Stomach smooth muscle (tissue), 2 donors: Measurements from ENCODE around the gene PTPN6.

Experiments used
- H3K27ac ChIP-seq: one replicate; pipeline ENCODE4 v1.7.0; 2013; ENCODE audit warnings: mild to moderate bottlenecking, low read length, inconsistent platforms
- H3K27me3 ChIP-seq, 2 donors: one replicate each; pipeline ENCODE4 v1.7.0; 2013; ENCODE audit warnings: low read length in 2 of 2; ENCODE audit not compliant: insufficient read depth in 2 of 2, control insufficient read depth in 1 of 2
- H3K36me3 ChIP-seq, 2 donors: one replicate each; pipeline ENCODE4 v1.7.0; 2013; ENCODE audit warnings: low read length in 2 of 2; ENCODE audit not compliant: control insufficient read depth in 2 of 2, insufficient read depth in 2 of 2
- H3K4me1 ChIP-seq: one replicate; pipeline ENCODE4 v1.7.0; 2013; ENCODE audit warnings: low read length; ENCODE audit not compliant: control insufficient read depth, insufficient read depth
- H3K4me3 ChIP-seq, 2 donors: one replicate each; pipeline ENCODE4 v1.7.0; 2013; ENCODE audit warnings: low read length in 2 of 2
- H3K9ac ChIP-seq, 2 donors: one replicate each; pipeline ENCODE4 v1.7.0; 2013; ENCODE audit warnings: low read length in 2 of 2, mild to moderate bottlenecking in 1 of 2
- H3K9me3 ChIP-seq, 2 donors: one replicate each; pipeline ENCODE4 v1.7.0; 2013; ENCODE audit warnings: low read length in 2 of 2; ENCODE audit not compliant: control insufficient read depth in 2 of 2
- donor health status: healthy.
- donor health status: Pancreatic carcinoma.

The PTPN6 gene

DNA sequence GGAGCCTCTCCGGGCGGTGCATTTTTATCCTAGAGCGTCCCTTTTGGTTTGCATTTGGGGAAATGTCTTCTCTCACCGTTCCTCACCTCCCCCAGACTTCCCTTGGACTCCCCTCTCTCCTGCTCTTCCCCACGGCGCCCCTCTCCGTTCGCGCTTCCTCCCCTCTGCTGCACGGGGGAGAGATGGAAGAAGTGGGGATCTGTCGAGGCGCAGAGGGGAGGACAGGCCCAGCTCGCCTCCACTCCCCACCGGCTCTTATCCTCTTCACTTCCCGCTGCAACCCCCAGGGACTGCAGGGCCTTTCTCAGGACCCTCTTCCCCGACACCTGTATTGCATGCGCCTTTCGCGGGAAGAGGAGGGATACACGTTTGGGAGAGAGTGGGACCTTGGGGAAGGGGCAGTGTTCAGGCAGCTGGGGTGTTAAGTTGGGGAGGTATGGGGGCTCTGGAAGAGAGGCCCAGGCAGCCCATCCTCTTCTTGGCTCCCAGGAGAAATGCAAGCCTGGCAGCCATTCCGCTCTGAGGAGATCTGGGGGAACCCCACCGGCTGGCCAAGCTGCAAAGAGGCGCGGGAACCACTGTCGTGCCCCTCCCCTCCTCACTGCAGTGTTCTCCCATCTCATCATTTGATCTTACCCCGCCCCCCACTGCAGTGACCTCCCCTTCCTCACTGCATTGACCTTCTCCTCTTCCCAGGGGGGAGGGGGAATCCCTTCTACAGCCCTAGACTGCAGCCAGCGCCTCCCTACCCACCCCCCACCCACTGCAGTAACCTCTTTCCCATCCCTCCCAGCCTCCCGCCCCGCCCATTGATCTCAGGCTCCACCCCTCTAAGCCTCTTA, 36.0 kb upstream of the PTPN6 start:
- Histone ChIP-seq H3K9ac (peak overlapping the region; percentile 74 to 91), H3K36me3 (peaks cover 14 to 24% of the 10 kb centered on the region in 2 donors), H3K27ac (peak overlapping the region; percentile 92), H3K27me3 (no peaks in the 10 kb centered on the region), H3K4me3 (peak overlapping the region; percentile 82 to 83), H3K9me3 (no peaks in the 10 kb centered on the region), H3K4me1 (peaks cover 24% of the 10 kb centered on the region)

DNA sequence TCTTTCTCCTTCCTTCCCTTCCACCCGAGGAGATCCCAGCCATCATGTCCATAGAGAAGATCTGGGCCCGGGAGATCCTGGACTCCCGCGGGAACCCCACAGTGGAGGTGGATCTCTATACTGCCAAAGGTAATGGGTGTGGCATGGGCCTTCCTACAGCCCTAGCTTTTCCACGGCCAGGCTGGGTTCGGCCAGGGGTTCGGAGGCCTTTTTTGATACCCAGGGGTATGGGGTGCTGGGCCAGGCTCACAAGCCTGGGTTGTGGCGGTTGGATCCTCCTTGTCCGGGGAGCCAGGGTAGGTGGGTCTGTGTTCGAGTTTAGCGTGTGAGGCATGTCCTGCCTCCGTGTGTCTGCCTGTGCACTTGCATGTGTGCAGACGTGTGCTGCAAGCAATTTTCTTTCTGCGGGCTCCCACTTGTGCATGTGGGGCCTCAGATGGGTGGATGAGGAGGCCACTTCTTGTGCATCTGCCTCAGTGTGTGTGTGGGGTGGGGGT, 35.3 kb upstream of the PTPN6 start:
- Histone ChIP-seq H3K4me3 (peak overlapping the region in 1 of 2 donors; percentile 22), H3K27ac (peak overlapping the region; percentile 92)

DNA sequence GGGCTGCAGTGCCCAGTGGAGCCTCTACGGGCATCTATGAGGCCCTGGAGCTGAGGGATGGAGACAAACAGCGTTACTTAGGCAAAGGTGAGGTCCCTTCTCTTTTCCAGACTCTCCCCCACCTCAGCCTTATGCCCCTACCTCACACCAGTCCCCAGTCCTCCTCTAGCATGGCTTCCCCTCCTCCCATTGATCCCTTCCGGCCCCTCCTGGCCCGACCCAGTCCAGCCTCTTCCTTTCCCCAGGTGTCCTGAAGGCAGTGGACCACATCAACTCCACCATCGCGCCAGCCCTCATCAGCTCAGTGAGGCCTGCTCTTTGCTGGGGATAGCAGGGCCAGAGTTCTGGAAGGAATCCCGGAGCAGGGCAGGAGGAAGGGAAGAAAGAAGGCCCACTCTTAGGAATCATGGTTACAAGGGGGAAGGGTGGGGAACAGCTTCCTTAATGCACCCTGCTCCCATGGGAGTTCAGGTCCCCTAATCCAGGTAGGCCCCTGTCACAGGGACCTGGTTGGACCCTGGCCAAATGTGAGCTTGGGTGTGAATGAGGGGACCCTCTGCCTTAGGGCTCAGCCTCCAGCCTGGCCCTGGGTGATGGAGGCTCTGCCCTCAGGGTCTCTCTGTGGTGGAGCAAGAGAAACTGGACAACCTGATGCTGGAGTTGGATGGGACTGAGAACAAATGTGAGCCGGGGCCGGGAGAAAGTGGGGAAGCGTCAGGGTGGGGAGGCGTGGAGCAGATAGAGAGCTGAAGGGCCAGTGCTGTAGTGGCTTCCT, 34.5 kb upstream of the PTPN6 start:
- Histone ChIP-seq H3K4me1 (peaks cover 25% of the 10 kb centered on the region), H3K27me3 (no peaks in the 10 kb centered on the region), H3K9me3 (no peaks in the 10 kb centered on the region), H3K9ac (no peak overlapping the region), H3K27ac (peak overlapping the region; percentile 31), H3K36me3 (peaks cover 19 to 27% of the 10 kb centered on the region in 2 donors), H3K4me3 (no peak overlapping the region)

More for the DNA sequence above, 35.3 kb upstream of the PTPN6 start:
- no peaks in the 10 kb centered on the region for H3K27me3 ChIP-seq
- peaks cover 14 to 24% of the 10 kb centered on the region in 2 donors for H3K36me3 ChIP-seq
- peaks cover 24% of the 10 kb centered on the region for H3K4me1 ChIP-seq
- no peaks in the 10 kb centered on the region for H3K9me3 ChIP-seq
- H3K9ac ChIP-seq: no peak overlapping the region

DNA sequence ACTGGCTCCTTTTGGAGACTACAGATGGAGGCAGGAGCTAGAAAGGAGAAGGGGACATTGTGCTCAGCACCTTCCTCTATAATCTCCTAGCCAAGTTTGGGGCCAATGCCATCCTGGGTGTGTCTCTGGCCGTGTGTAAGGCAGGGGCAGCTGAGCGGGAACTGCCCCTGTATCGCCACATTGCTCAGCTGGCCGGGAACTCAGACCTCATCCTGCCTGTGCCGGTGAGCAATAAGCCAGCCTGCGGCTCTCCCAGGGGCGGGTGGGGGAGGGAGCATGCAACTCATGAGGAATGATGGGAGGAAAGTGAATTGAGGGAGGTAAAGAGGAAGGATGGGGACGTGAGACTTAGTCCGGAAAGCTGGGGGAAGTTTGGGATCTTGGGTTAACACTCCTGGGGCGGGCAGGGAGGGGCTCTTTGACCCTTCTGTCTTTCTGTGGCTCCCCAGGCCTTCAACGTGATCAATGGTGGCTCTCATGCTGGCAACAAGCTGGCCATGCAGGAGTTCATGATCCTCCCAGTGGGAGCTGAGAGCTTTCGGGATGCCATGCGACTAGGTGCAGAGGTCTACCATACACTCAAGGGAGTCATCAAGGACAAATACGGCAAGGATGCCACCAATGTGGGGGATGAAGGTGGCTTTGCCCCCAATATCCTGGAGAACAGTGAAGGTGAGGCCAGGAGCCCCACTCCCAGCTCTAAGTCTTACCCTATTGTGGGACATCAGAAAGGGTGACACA, 33.5 kb upstream of the PTPN6 start:
- Histone ChIP-seq H3K27ac (no peak overlapping the region), H3K4me3 (no peak overlapping the region), H3K9me3 (no peaks in the 10 kb centered on the region), H3K36me3 (peaks cover 24 to 36% of the 10 kb centered on the region in 2 donors), H3K4me1 (peaks cover 27% of the 10 kb centered on the region), H3K9ac (no peak overlapping the region), H3K27me3 (no peaks in the 10 kb centered on the region)

DNA sequence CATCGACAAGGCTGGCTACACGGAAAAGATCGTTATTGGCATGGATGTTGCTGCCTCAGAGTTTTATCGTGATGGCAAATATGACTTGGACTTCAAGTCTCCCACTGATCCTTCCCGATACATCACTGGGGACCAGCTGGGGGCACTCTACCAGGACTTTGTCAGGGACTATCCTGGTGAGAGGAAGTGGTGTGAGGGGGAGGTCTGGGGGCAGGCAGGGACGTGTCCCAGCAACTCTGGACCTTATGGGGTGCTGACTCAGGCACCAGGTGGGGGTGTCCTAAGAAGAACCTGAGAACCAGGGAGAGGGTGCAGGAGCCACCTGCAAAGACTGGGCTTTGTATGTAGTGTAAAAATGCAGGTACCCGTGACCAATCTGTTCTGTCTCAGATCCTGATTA, 31.6 kb upstream of the PTPN6 start:
- peaks cover 28% of the 10 kb centered on the region for H3K4me1 ChIP-seq
- no peaks in the 10 kb centered on the region for H3K27me3 ChIP-seq
- no peak overlapping the region for H3K27ac ChIP-seq
- no peak overlapping the region for H3K9ac ChIP-seq
- no peaks in the 10 kb centered on the region for H3K9me3 ChIP-seq
- H3K4me3 ChIP-seq: no peak overlapping the region
- H3K36me3 ChIP-seq: peaks cover 24 to 43% of the 10 kb centered on the region in 2 donors

DNA sequence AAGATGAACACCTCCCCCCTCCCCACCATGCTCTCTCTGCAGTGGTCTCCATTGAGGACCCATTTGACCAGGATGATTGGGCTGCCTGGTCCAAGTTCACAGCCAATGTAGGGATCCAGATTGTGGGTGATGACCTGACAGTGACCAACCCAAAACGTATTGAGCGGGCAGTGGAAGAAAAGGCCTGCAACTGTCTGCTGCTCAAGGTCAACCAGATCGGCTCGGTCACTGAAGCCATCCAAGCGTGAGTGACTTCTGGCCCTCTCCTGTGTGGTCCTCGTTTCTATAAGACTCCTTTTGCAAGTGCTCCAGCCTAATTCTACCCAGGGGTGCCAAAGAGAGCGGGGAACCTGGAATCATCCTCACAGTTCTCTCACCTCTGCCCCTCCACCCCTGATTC, 29.6 kb upstream of the PTPN6 start:
- Histone ChIP-seq H3K27me3 (no peaks in the 10 kb centered on the region), H3K27ac (no peak overlapping the region), H3K4me1 (peaks cover 32% of the 10 kb centered on the region), H3K9ac (no peak overlapping the region), H3K36me3 (peaks cover 22 to 40% of the 10 kb centered on the region in 2 donors), H3K9me3 (no peaks in the 10 kb centered on the region), H3K4me3 (no peak overlapping the region)

DNA sequence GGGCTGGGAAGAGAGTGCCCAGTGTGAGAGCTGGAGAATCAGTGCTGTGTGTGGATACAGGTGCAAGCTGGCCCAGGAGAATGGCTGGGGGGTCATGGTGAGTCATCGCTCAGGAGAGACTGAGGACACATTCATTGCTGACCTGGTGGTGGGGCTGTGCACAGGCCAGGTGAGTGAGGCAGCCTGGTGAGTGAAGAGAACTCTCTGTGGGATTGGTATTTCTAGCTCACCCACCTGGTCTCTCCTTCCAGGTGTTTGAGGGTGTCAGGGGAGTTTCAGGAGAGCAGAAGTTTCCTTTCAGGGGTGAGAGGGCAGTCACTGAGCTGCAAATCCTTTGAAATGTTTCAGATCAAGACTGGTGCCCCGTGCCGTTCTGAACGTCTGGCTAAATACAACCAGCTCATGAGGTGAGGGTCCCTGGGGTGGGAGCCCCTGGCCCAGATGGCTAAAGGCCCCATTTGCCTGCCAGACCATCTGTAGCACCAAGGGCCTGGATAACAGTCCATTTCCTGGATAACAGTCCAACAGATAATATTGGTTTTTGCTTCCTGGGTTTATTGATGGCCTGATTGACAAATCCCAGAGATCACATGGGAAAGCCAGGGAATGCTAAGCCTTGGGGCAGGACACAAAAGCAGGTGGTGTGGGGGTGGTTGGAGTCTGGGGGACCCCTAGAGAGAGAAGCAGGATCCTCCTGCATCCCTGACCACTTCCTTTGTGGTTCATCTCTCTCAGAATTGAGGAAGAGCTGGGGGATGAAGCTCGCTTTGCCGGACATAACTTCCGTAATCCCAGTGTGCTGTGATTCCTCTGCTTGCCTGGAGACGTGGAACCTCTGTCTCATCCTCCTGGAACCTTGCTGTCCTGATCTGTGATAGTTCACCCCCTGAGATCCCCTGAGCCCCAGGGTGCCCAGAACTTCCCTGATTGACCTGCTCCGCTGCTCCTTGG, 28.9 kb upstream of the PTPN6 start:
- peak overlapping the region; percentile 18 for H3K27ac ChIP-seq
- no peak overlapping the region for H3K4me3 ChIP-seq
- H3K27me3 ChIP-seq: no peaks in the 10 kb centered on the region
- no peaks in the 10 kb centered on the region for H3K9me3 ChIP-seq
- peaks cover 39% of the 10 kb centered on the region for H3K4me1 ChIP-seq
- peaks cover 19 to 33% of the 10 kb centered on the region in 2 donors for H3K36me3 ChIP-seq
- no peak overlapping the region for H3K9ac ChIP-seq

DNA sequence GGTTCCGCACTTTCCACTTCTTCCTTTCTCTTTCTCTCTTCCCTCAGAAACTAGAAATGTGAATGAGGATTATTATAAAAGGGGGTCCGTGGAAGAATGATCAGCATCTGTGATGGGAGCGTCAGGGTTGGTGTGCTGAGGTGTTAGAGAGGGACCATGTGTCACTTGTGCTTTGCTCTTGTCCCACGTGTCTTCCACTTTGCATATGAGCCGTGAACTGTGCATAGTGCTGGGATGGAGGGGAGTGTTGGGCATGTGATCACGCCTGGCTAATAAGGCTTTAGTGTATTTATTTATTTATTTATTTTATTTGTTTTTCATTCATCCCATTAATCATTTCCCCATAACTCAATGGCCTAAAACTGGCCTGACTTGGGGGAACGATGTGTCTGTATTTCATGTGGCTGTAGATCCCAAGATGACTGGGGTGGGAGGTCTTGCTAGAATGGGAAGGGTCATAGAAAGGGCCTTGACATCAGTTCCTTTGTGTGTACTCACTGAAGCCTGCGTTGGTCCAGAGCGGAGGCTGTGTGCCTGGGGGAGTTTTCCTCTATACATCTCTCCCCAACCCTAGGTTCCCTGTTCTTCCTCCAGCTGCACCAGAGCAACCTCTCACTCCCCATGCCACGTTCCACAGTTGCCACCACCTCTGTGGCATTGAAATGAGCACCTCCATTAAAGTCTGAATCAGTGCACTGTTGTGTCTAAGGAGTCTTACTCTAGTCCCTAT, 28.0 kb upstream of the PTPN6 start:
- Histone ChIP-seq H3K4me1 (peaks cover 40% of the 10 kb centered on the region), H3K36me3 (peaks cover 13 to 30% of the 10 kb centered on the region in 2 donors), H3K4me3 (no peak overlapping the region), H3K27ac (peak overlapping the region; percentile 18), H3K9me3 (no peaks in the 10 kb centered on the region), H3K9ac (no peak overlapping the region), H3K27me3 (no peaks in the 10 kb centered on the region)

DNA sequence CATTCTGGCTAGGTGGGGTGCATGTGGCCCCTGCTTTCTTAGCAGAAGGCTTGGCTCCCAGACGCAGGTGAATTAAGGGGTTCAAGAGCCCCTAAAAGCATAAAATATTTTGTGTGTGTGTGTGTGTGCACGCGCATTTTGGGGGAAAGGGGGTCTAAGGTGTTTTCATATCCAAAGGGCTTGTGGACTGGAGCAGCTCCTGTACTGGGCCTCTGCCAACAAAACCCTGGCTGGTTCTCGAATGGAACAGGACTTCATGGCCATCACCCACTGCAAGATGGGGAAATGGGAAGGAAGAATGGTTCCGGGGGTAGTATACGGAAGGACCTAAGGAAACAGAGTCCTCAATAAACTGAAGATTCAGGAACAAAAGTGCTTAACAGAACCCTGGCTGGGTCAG, 27.3 kb upstream of the PTPN6 start:
- peak overlapping the region in 1 of 2 donors; percentile 31 for H3K9ac ChIP-seq
- no peaks in the 10 kb centered on the region for H3K9me3 ChIP-seq
- no peaks in the 10 kb centered on the region for H3K27me3 ChIP-seq
- peaks cover 13 to 30% of the 10 kb centered on the region in 2 donors for H3K36me3 ChIP-seq
- H3K4me1 ChIP-seq: peaks cover 43% of the 10 kb centered on the region
- peak overlapping the region; percentile 99 for H3K27ac ChIP-seq
- H3K4me3 ChIP-seq: no peak overlapping the region
